Measurements from ENCODE around the gene FUZ.

Gene FUZ

GRCh38 chr19:49805822-49806619 is 7.1 kb downstream of the FUZ start:
- DNase-seq, result no peak

- DNase-seq, result no peak
These were observed 9.6 kb downstream of the FUZ start for GRCh38 chr19:49803529-49803856.

- no peak for DNase-seq
These were observed 10.1 kb downstream of the FUZ start for GRCh38 chr19:49802836-49803528.

GRCh38 chr19:49801966-49802661 is 11.0 kb downstream of the FUZ start:
- DNase-seq, result peak; percentile 36

- no peak for DNase-seq
These were observed 11.6 kb downstream of the FUZ start for GRCh38 chr19:49801401-49801888.

- no peak for DNase-seq
These were observed 12.3 kb downstream of the FUZ start for GRCh38 chr19:49800771-49801170.

- DNase-seq, result no peak
These were observed 13.2 kb downstream of the FUZ start for GRCh38 chr19:49799798-49800376.

- no peak for DNase-seq
These were observed 13.8 kb downstream of the FUZ start for GRCh38 chr19:49799271-49799797.

GRCh38 chr19:49798574-49798973 is 14.5 kb downstream of the FUZ start:
- no peak for DNase-seq

- no peak for DNase-seq
These were observed 17.5 kb downstream of the FUZ start for GRCh38 chr19:49795615-49796014.

- no peak for DNase-seq
These were observed 19.6 kb downstream of the FUZ start for GRCh38 chr19:49793561-49793840.

GRCh38 chr19:49792829-49793560 is 20.1 kb downstream of the FUZ start:
- no peak for DNase-seq

- no peak for DNase-seq
These were observed 21.2 kb downstream of the FUZ start for GRCh38 chr19:49791776-49792445.

- no peak for DNase-seq
These were observed 22.2 kb downstream of the FUZ start for GRCh38 chr19:49790866-49791265.

GRCh38 chr19:49788857-49789256 is 24.2 kb downstream of the FUZ start:
- DNase-seq, result no peak

GRCh38 chr19:49787746-49788145 is 25.3 kb downstream of the FUZ start:
- DNase-seq, result no peak

- DNase-seq, result no peak
These were observed 26.7 kb downstream of the FUZ start for GRCh38 chr19:49786376-49786820.

- no peak for DNase-seq
These were observed 30.6 kb downstream of the FUZ start for GRCh38 chr19:49782515-49782914.

- DNase-seq, result no peak
These were observed 31.7 kb downstream of the FUZ start for GRCh38 chr19:49781394-49781793.

- DNase-seq, result no peak
These were observed 32.2 kb downstream of the FUZ start for GRCh38 chr19:49780861-49781260.

GRCh38 chr19:49779731-49780555 is 33.1 kb downstream of the FUZ start:
- no peak for DNase-seq
